GM11168 (cell line): ENCODE results near the gene HAX1.

Experiments used
- in situ Hi-C: fragments of 300-500 bp; cut with MboI; formaldehyde crosslinking; loops from one replicate; pipeline ENCODE4 v1.12.0; 2022; ENCODE audit warnings: low sequenced_read_pairs; ENCODE audit not compliant: unreplicated experiment

HAX1 gene

DNA sequence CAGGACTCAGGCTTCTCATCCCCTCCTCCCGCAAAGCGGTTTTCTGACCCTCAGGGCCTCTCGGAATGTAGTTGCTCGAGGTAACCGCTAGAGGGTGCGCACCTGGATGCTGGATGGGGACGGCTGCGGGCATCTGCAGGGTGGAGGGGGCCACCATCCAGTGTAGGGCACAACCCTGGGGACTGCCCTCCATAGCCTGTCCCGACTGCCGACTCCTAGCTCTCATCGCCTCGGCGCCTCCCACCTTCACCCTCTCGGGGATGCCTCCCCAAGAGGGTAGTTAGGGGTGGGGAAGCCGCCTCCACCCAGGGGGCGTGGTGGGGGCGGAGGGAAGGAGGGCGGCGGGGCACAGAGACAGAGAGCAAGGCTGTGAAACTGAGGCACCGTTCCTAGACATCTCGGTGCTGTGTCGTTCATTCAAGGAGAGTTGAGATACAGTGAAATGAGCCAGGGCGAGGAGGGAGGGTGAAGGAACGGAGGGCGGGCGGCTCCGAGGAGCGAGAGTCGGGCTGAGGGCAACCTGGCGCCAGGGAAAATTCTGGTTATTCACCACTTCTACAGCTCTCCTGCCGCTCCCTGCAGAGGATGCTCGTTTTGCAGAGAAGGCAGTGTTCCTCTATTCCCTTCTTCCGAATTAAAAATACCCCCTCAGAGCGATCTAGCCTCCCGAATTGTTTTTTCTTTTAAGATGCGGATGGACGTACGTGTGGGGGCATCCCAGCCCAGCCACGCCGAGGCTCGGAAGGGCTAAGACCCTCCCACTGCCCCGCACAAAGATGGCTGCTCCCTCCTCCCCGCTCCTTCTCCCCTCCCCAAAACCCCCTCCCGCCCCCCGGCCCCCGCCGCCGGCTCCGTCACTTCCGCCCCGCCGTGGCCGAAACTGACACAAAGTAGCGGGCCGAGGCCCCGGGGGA lies 52.5 kb downstream of the HAX1 start, which contains the start of gene ATP8B2:
Gene ATP8B2 (plus strand): TSS at position 857 of the 914 bp plus-strand sequence. CDS start 2,617 bp downstream, outside the sequence.
- in situ Hi-C loops, result no loop called here
